Measurements from ENCODE around the gene UPF2. TPM values are rescaled to one million over a fixed set of nuclear protein-coding genes. Genes with fewer than 3 reads are reported as not detected.

Gene UPF2
- polyA plus RNA-seq, 3 donors: 9.0 to 17.1 (median 9.1) TPM

GRCh38 chr10:11880151-11881029 lies 162.2 kb downstream of the UPF2 start:
- 80 to 89% (median 85%) methylated on average over 31 to 32 of the region's 32 CpGs for WGBS, 3 donors

GRCh38 chr10:11879387-11880094 lies 163.1 kb downstream of the UPF2 start:
- H3K27ac ChIP-seq (ENCODE audit: low read depth, low read length): no peak overlapping the region
- WGBS, 3 donors: 84 to 88% (median 86%) methylated on average over 15 of the region's 15 CpGs

More at GRCh38 chr10:11880151-11881029, 162.2 kb downstream of the UPF2 start:
- H3K27ac ChIP-seq (ENCODE audit: low read depth, low read length): no peak overlapping the region

- no peak overlapping the region for H3K27ac ChIP-seq (ENCODE audit: low read depth, low read length)
- WGBS, 3 donors: 88 to 92% (median 90%) methylated on average over 12 of the region's 12 CpGs
Measured at GRCh38 chr10:11878776-11879175, 163.8 kb downstream of the UPF2 start.

- H3K27ac ChIP-seq (ENCODE audit: low read depth, low read length): no peak overlapping the region
- WGBS, 3 donors: 80 to 86% (median 84%) methylated on average over 13 of the region's 13 CpGs
Measured at GRCh38 chr10:11877591-11877905, 165.1 kb downstream of the UPF2 start.

DNA sequence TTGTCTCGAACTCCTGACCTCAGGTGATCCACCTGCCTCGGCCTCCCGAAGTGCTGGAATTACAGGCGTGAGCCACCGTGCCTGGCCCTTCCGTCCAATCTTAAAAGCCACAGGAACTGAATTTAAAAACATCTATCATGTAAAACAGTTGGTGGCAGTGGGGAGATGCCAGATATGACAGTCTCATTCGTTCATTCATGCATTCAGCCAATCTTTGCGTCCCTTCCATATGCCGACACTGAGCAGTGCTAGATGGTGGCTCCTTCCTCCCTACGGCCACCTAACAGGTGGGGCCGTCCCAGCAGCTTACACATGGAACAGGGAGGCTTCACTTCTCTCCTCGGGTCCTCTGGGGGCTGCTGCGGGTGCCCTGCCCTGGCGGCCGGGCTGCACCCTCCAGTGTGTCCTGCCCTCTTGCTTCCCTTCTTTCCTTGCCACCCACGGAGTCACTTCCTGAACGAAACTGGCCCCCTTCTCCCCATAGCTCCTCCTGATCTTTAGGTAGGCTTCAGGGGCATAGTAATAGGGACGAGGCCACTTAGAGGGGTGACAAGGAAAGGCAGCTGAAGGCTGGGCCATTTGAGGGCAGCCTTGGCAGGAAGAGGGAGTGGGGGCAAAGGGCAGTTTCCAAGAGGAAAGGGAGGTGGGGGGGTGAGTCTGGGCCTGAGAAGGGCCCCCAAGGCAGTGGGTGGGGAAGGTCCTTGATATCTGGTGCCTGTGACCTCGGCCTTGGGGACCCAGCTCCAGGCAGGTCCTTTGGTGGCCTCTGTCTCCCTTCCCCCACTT lies 165.6 kb downstream of the UPF2 start:
- WGBS, 3 donors: 88 to 97% (median 90%) methylated on average over 19 of the region's 19 CpGs

GRCh38 chr10:11876324-11876723 lies 166.3 kb downstream of the UPF2 start:
- 89 to 97% (median 92%) methylated on average over 6 of the region's 6 CpGs for WGBS, 3 donors
- no peak overlapping the region for H3K27ac ChIP-seq (ENCODE audit: low read depth, low read length)

More for the DNA sequence above, 165.6 kb downstream of the UPF2 start:
- no peak overlapping the region for H3K27ac ChIP-seq (ENCODE audit: low read depth, low read length)

DNA sequence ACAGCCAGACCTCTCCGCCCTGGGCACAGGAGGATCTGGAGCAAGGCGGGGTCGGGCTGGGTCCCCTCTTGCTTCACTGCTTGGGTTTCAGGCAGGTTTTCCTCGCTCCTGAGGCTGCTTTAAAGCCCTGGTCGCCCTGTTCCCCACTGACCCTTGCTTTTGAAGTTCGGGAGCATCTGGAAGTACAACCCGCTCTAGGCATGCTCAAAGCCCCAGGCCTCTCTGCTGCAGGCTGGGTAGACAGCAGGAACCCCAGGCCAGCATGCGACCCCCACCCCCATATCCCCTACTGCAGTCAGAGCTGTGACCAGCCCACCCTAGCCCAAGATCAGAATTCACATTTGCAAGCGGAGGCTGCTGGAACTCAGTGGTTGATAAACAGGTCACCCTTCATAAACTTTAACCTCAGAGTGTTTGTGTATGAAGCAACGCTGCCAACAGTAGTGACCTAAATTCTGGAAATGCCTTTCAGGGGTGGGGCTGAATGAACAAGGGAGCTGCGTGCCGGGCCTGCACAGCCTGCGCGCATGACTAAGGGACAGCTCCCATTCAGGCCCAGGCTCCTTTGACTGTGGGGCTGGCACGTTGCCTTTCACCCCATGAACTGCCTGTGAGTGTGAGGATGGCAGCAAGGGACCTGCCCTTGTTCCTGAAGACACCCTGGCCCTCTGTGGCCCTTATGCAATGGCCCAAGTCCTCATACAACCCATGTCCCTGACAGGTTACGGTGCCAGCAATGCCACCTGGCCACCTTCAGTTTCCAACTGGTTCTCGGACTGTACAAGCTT lies 166.9 kb downstream of the UPF2 start:
- WGBS, 3 donors: 48 to 65% (median 64%) methylated on average over 15 to 17 of the region's 17 CpGs
- peak overlapping the region; percentile 35 for H3K27ac ChIP-seq (ENCODE audit: low read depth, low read length)

DNA sequence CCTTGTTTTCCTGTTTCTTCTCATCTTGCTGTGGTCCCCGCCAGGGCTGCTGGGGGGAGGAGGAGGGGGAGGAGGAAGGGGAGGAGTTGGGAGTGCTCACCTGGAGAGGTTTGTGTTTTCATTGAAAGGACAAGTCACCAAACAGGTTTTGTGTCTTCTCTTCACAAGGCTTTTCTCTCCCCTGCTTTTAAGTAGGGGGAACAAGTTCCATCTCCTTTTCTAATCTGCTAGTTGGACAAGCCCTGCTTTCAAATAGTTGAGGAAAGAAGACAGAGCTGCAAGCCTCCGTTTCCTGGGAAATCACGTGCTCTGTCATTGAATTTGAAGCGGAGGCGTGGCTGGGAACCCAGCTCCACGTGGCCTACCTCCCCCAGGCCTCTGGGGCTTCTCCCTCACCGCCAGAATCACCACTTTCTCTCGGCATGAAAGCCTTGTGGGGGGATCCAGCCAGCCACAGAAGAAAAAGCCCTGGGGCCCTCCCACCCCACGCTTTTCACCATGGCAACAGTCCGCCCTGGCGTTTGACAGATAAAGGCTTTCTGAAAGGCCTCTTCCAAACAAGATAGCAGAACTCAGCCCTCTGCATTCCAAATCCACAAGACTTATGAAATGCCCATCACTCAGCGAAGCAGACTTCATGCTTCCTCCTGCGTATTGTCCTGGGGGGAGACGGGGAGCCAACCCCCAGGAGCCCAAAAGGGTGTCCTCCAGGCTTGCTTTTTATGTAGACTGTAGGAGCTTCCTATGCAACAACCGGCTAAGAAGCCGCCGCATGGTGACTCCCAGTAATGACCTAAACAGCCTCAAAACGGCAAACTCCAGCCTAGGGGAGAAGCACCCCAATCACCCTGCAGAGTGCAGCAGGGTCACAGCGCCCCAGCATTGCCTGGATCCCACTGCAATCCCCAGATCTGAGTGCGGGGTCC lies 167.8 kb downstream of the UPF2 start:
- WGBS, 3 donors: 27 to 40% (median 29%) methylated on average over 20 of the region's 20 CpGs
- no peak overlapping the region for H3K27ac ChIP-seq (ENCODE audit: low read depth, low read length)

DNA sequence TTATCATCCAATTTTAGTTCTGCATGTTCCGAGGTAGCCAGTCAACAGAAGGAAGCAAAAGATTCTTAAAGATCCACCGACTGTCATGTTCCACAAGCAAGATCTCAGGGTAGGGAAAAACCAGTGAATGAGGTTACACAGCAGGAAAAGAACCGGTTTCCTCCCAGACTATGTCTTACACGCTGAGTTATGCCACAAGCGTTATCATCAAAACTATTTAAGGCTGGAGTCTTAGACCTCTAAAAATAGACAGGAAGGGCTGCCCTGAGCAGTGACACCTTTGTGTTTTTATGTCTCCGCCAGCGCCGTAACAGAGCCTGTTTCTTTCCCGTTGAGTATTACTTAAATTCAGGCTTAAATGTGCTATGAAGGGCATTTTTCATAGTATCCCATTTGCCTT lies 171.1 kb downstream of the UPF2 start:
- WGBS, 3 donors: 32 to 72% (median 40%) methylated on average over 9 of the region's 9 CpGs
- H3K27ac ChIP-seq (ENCODE audit: low read depth, low read length): no peak overlapping the region

- WGBS, 3 donors: 80 to 90% (median 82%) methylated on average over 7 of the region's 7 CpGs
- no peak overlapping the region for H3K27ac ChIP-seq (ENCODE audit: low read depth, low read length)
Measured at GRCh38 chr10:11870900-11871400, 171.7 kb downstream of the UPF2 start.

DNA sequence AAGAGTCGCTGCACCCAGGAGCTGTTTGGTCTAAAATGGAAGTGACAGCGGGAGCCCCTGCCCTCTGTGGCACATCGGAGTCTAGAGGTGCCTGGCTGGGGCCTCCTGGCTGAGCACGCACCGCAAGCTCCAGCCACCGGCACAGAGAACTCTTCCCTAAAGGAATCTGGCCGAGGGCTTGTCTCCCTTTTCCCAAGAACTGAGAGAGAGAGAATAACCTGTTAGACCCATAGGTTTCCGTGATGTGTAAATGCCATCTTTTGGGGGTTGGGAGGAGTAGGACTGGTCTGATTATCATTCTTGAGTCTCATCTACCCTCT lies 172.2 kb downstream of the UPF2 start:
- 73 to 90% (median 79%) methylated on average over 8 of the region's 8 CpGs for WGBS, 3 donors
- H3K27ac ChIP-seq (ENCODE audit: low read depth, low read length): no peak overlapping the region

Other genes with a start within 250 kb of the UPF2 start
- 1 to 10 TPM; 2.8 to 5.6 (median 4.2) TPM for gene PROSER2, start 219.5 kb downstream of the UPF2 start, polyA plus RNA-seq
- 10 to 100 TPM; 10.7 to 14.9 (median 11.1) TPM for gene DHTKD1, start 26.1 kb upstream of the UPF2 start, polyA plus RNA-seq
- 1 to 10 TPM; 1.3 to 2.9 (median 1.5) TPM for gene SEC61A2, start 86.9 kb upstream of the UPF2 start, polyA plus RNA-seq
- 10 to 100 TPM; 17.8 to 60.3 (median 50.2) TPM for gene NUDT5, start 153.1 kb upstream of the UPF2 start, polyA plus RNA-seq
- gene CDC123, start 153.4 kb upstream of the UPF2 start, polyA plus RNA-seq: 10 to 100 TPM; 23.9 to 54.3 (median 47.6) TPM